Measurements from ENCODE around the gene DNAJA4.

DNA sequence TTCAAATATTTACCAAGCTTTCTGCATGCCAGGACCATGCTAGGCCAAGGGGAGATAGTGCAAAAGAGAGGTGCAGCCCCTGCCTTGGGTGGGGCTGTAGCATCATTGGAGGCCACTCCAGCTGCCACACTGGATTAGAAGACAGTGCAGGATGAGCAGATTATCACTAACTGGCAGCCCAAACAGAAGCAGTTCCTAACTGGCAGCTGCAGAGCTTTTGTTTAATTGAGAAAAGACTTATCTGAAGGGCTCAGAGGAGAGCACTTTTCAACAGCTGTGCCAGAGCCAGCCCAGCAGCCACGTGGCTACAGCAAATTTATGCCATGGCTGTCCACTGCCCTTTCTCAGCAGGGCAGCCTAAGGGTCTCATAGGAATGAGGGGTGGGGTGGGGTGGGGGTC, 16.5 kb upstream of the DNAJA4 start:
- TF ChIP-seq, protein P1, sequence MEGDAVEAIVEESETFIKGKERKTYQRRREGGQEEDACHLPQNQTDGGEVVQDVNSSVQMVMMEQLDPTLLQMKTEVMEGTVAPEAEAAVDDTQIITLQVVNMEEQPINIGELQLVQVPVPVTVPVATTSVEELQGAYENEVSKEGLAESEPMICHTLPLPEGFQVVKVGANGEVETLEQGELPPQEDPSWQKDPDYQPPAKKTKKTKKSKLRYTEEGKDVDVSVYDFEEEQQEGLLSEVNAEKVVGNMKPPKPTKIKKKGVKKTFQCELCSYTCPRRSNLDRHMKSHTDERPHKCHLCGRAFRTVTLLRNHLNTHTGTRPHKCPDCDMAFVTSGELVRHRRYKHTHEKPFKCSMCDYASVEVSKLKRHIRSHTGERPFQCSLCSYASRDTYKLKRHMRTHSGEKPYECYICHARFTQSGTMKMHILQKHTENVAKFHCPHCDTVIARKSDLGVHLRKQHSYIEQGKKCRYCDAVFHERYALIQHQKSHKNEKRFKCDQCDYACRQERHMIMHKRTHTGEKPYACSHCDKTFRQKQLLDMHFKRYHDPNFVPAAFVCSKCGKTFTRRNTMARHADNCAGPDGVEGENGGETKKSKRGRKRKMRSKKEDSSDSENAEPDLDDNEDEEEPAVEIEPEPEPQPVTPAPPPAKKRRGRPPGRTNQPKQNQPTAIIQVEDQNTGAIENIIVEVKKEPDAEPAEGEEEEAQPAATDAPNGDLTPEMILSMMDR (conservative IDR thresholded peaks at IDR 0.05; ENCODE audit: low read length) = no peak
- TF ChIP-seq EZH2phosphoT487 (IDR thresholded peaks at IDR 0.05; ENCODE audit: borderline replicate concordance, low read depth, low read length) = no peak
